ENCODE measurements around the gene PDLIM4. TPM values are rescaled to one million over a fixed set of nuclear protein-coding genes. Genes with fewer than 3 reads are reported as not detected.

The PDLIM4 gene
- total and polyA plus RNA-seq, 2 experiments from 2014 or later: 84.4 to 156 TPM

DNA sequence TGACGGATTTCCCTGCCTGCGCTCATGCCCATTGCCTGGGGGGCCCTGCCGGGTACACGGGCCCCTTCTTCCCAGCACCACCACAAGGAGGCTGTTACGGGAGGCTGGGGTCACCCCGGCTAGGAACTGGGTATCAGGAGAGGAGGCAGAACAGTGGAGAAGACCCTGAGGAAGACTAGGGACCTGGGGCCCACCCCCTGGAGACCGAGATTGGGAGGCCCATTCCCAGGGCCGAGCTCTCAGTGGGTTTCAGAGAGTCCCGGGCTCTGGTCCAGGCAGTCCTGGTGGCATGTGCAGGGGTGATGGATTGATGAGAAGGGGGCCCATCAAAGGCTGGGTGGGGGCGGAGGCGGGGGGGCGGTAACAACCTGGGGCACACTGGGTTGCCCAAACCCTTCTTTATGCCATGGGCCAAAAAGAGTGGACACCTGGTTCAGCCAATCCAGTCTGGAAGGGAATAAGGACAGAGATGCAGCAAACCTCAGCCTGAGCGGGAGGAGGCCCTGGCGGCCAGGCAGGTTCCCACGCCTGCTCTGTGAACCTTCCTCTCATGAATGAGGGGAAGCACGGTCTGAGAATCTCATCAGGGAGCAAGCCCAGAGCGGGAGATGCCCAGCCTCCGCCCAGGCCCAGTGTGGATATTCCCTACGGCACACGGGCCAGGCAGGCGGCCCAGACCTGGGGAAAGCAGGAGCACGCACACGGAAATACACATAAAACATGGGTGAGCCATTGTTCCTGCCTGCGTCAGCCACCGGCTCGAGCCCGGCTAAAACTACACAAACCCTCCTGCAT, 29.1 kb upstream of the PDLIM4 start:
- H3K9ac ChIP-seq: peak overlapping the region; percentile 94
- no peaks in the 10 kb centered on the region for H3K27me3 ChIP-seq (replicated peaks; ENCODE audit: insufficient read depth)
- peaks cover 32% of the 10 kb centered on the region for H3F3A ChIP-seq (ENCODE audit: insufficient read depth)
- peak overlapping the region; percentile 81 for H3K4me3 ChIP-seq
- in situ Hi-C loops (cut with MboI): no loop called here
- no peaks in the 10 kb centered on the region for H3K36me3 ChIP-seq (ENCODE audit: low read depth)
- H3K79me2 ChIP-seq (ENCODE audit: insufficient read depth): peaks cover 25% of the 10 kb centered on the region
- no peaks in the 10 kb centered on the region for H3K9me2 ChIP-seq (ENCODE audit: insufficient read depth)
- H3K9me3 ChIP-seq (ENCODE audit: low read depth): no peaks in the 10 kb centered on the region
- H3K27ac ChIP-seq: 0 out of 2 replicates have a peak overlapping the region, but pooled peaks have one; percentile 99
- H3K4me2 ChIP-seq (ENCODE audit: unreplicated experiment): peak overlapping the region; percentile 83
- no peak for DNase-seq
- H3K4me1 ChIP-seq (ENCODE audit: insufficient read depth): peaks cover 33% of the 10 kb centered on the region
- no peaks in the 10 kb centered on the region for H4K20me1 ChIP-seq (ENCODE audit: insufficient read depth)
- peak overlapping the region; percentile 49 for H2AFZ ChIP-seq
- TF ChIP-seq EZH2 (IDR thresholded peaks at IDR 0.05; ENCODE audit: insufficient read depth, poor library complexity, severe bottlenecking) (no peak), EZH2phosphoT487 (IDR thresholded peaks at IDR 0.05; ENCODE audit: insufficient read depth, low read depth) (no peak)
- WGBS, 2 experiments (ENCODE audit: low coverage in 1 of 2, low lambda C conversion rate in 2 of 2, missing lambda C conversion rate in 2 of 2): 75 to 83% methylated on average over 18 to 25 of the region's 27 CpGs

DNA sequence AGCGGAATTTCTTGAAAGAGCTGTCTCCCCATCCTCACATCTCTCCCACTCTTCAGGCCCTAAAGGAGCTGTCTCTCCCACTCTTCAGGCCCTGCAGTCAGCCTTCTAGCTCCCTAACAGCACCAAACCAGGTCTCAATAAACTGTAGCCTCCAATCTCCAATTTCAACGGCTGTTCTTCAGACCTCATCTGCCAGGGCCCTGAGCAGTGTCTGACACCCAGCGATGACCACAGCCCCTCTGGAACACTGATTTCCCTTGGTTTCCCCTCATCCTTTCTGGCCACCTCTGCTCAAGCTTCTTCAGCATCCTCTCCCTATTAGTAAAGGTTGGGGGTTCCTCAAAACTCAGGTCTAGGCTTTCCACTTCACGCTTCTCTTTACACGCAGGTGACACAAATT, 28.3 kb upstream of the PDLIM4 start:
- Histone ChIP-seq H3K4me2 (ENCODE audit: unreplicated experiment) (no peak overlapping the region), H3K9me3 (ENCODE audit: low read depth) (no peaks in the 10 kb centered on the region), H3K36me3 (ENCODE audit: low read depth) (no peaks in the 10 kb centered on the region), H3K79me2 (ENCODE audit: insufficient read depth) (peaks cover 18% of the 10 kb centered on the region), H3K4me1 (ENCODE audit: insufficient read depth) (peaks cover 25% of the 10 kb centered on the region), H4K20me1 (ENCODE audit: insufficient read depth) (no peaks in the 10 kb centered on the region), H3K27ac (no peak overlapping the region), H2AFZ (no peak overlapping the region), H3K9me2 (ENCODE audit: insufficient read depth) (no peaks in the 10 kb centered on the region), H3K27me3 (replicated peaks; ENCODE audit: insufficient read depth) (no peaks in the 10 kb centered on the region), H3K9ac (no peak overlapping the region), H3F3A (ENCODE audit: insufficient read depth) (peaks cover 24% of the 10 kb centered on the region), H3K4me3 (no peak overlapping the region)
- TF ChIP-seq EZH2phosphoT487 (IDR thresholded peaks at IDR 0.05; ENCODE audit: insufficient read depth, low read depth): no peak
- no peak for TF ChIP-seq EZH2 (IDR thresholded peaks at IDR 0.05; ENCODE audit: insufficient read depth, poor library complexity, severe bottlenecking)
- 98 to 100% methylated on average over 5 of the region's 5 CpGs for WGBS, 2 experiments (ENCODE audit: low coverage in 1 of 2, low lambda C conversion rate in 2 of 2, missing lambda C conversion rate in 2 of 2)
- in situ Hi-C loops (cut with MboI): no loop called here
- no peak for DNase-seq

DNA sequence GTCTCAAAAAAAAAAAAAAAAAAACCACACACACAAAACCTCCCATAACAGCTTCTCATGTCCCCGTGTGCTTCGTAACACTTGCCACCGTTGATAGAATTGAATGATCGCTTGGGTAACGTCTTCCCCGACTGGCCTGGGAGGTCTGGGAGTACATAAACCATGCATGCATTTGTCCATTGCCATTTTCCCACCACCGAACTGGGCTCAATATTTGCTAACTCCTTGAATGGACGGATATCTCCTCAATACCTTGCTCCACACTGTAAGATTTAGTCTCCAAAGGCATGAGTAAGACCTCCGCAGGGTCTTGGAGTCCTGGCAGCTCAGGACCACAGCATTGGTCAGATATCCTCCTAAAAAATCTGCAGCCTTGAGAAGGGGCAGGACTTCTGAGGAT, 26.6 kb upstream of the PDLIM4 start:
- Histone ChIP-seq H3F3A (ENCODE audit: insufficient read depth) (peaks cover 9% of the 10 kb centered on the region), H3K4me2 (ENCODE audit: unreplicated experiment) (no peak overlapping the region), H3K4me1 (ENCODE audit: insufficient read depth) (peaks cover 8% of the 10 kb centered on the region), H3K9me3 (ENCODE audit: low read depth) (no peaks in the 10 kb centered on the region), H3K36me3 (ENCODE audit: low read depth) (no peaks in the 10 kb centered on the region), H4K20me1 (ENCODE audit: insufficient read depth) (no peaks in the 10 kb centered on the region), H2AFZ (no peak overlapping the region), H3K9me2 (ENCODE audit: insufficient read depth) (no peaks in the 10 kb centered on the region), H3K4me3 (no peak overlapping the region), H3K79me2 (ENCODE audit: insufficient read depth) (peaks cover 12% of the 10 kb centered on the region), H3K9ac (no peak overlapping the region), H3K27ac (no peak overlapping the region), H3K27me3 (replicated peaks; ENCODE audit: insufficient read depth) (no peaks in the 10 kb centered on the region)
- in situ Hi-C loops (cut with MboI): no loop called here
- DNase-seq: no peak
- WGBS, 2 experiments (ENCODE audit: low coverage in 1 of 2, low lambda C conversion rate in 2 of 2, missing lambda C conversion rate in 2 of 2): 92% methylated on average over 9 of the region's 9 CpGs
- no peak for TF ChIP-seq EZH2phosphoT487 (IDR thresholded peaks at IDR 0.05; ENCODE audit: insufficient read depth, low read depth)
- TF ChIP-seq EZH2 (IDR thresholded peaks at IDR 0.05; ENCODE audit: insufficient read depth, poor library complexity, severe bottlenecking): no peak

DNA sequence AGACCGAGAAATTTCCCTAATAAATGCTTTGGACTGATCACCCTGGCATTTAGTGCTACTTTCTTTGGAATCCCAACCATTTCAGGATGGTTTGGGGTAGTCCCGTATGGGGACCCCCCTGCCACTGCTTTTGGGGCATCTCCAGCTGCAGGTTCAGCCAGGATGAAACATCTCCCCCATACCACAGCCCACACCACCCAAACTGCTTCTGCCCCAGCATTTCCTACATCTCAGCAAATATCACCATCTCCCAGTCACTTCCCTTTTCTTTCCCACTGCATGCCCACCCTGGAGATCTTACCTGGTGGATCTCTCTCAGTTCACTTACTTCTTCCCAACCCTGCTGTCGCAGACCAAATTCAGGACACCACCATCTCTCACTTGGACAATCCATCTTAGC, 25.0 kb upstream of the PDLIM4 start:
- Histone ChIP-seq H3K9ac (no peak overlapping the region), H3K9me2 (ENCODE audit: insufficient read depth) (no peaks in the 10 kb centered on the region), H3K36me3 (ENCODE audit: low read depth) (no peaks in the 10 kb centered on the region), H3K9me3 (ENCODE audit: low read depth) (no peaks in the 10 kb centered on the region), H3K27me3 (replicated peaks; ENCODE audit: insufficient read depth) (no peaks in the 10 kb centered on the region), H4K20me1 (ENCODE audit: insufficient read depth) (no peaks in the 10 kb centered on the region), H3K27ac (no peak overlapping the region), H3K4me3 (no peak overlapping the region), H3K4me1 (ENCODE audit: insufficient read depth) (no peaks in the 10 kb centered on the region), H3K79me2 (ENCODE audit: insufficient read depth) (no peaks in the 10 kb centered on the region), H2AFZ (no peak overlapping the region), H3K4me2 (ENCODE audit: unreplicated experiment) (no peak overlapping the region), H3F3A (ENCODE audit: insufficient read depth) (0 out of 2 replicates have a peak, but pooled peaks cover 8% of the 10 kb centered on the region)
- in situ Hi-C loops (cut with MboI): no loop called here
- DNase-seq: no peak
- WGBS, 2 experiments (ENCODE audit: low coverage in 1 of 2, low lambda C conversion rate in 2 of 2, missing lambda C conversion rate in 2 of 2): 64% methylated on average over 3 of the region's 3 CpGs
- TF ChIP-seq EZH2phosphoT487 (IDR thresholded peaks at IDR 0.05; ENCODE audit: insufficient read depth, low read depth) (no peak), EZH2 (IDR thresholded peaks at IDR 0.05; ENCODE audit: insufficient read depth, poor library complexity, severe bottlenecking) (no peak)

Measured in GM23248 (cell line).